GM12891 (cell line): ENCODE measurements around the gene GPRC5B.

ENCODE experiments used
- PAX5 ChIP-seq: IDR thresholded peaks from 2 replicates; pipeline ENCODE4 v1.6.1; 2011; ENCODE audit warnings: low read length, moderate library complexity, mild to moderate bottlenecking; ENCODE audit not compliant: insufficient read depth, severe bottlenecking
- POLR2A ChIP-seq: IDR thresholded peaks from 2 replicates; pipeline ENCODE4 v1.6.1; 2011; ENCODE audit warnings: low read depth, low read length, control low read depth
- POLR2AphosphoS5 ChIP-seq: IDR thresholded peaks from 2 replicates; pipeline ENCODE4 v1.6.1; 2011; ENCODE audit warnings: low read depth, low read length, control low read depth
- POU2F2 ChIP-seq: IDR thresholded peaks from 2 replicates; pipeline ENCODE4 v1.6.1; 2011; ENCODE audit warnings: low read depth, mild to moderate bottlenecking, control low read depth, low read length, moderate library complexity
- TAF1 ChIP-seq: IDR thresholded peaks from 2 replicates; pipeline ENCODE4 v1.6.1; 2011; ENCODE audit warnings: low read depth, low read length, control low read depth

DNA sequence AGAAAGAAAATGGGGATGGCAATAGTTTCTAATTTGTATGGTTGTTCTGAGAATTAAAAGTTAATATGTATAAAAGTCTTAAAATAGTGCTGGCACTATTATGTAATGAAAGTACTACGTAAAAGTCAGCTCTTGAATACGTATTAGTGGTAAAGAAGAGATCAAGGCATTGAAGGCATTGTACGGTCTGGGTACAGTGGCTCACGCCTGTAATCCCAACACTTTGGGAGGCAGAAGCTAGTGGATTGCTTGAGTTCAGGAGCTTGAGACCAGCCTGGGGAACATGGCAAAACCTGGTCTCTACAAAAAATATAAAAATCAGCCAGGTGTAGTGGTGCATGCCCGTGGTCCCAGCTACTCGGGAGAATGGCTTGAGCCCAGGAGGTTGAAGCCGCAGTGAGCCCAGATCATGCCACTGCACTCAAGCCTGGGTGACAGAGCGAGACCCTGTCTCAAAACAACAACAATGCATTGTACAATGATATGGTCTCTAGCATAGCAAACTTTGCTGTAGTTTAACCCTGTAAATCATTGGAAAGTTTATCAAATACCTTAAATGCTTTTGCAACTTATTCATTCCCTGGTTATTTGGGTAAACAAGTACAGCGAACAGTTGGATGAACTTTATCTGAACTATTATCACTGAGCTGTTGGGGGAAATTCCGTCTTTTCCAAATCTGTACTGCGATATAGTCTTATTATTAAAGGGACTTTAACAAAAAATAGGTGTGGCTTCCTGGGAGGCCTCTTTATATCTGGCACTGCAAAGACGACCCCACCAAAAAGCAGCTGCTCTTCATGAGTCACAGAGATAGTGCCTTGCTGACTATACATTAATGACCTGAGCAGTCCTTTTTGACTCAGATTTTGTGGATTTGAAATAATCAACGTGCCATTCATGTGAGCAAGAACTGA is 73.6 kb downstream of the GPRC5B start:
- TF ChIP-seq PAX5 (no peak), POLR2A (no peak), TAF1 (no peak), POLR2AphosphoS5 (no peak), POU2F2 (no peak)
